HAP-1 (cell line): ENCODE data around the gene KRT25.
"Not testable (repeated sequence)": the region's sequence is repeated elsewhere in the genome, so short reads cannot be mapped to it uniquely, and the experiment has no call there.

Experiments
- DNase-seq, 2 experiments: peaks; one replicate each; pipeline ENCODE4 v3.0.0-alpha.2; 2016 to 2020; ENCODE audit warnings: low spot score in 2 of 2
- H3K27me3 ChIP-seq: fragments of 250-450 bp; sonication (Bioruptor Pico); 2 replicates; pipeline ENCODE4 v1.5.1; 2020; ENCODE audit warnings: low read depth, mild to moderate bottlenecking, moderate library complexity
- H3K36me3 ChIP-seq: fragments of 250-450 bp; sonication (Bioruptor Pico); replicated peaks from 2 replicates; pipeline ENCODE4 v1.5.1; 2020; ENCODE audit warnings: mild to moderate bottlenecking
- H3K4me1 ChIP-seq: fragments of 250-450 bp; sonication (Bioruptor Pico); 2 replicates; pipeline ENCODE4 v1.5.1; 2020; ENCODE audit warnings: mild to moderate bottlenecking
- H3K4me3 ChIP-seq: fragments of 250-450 bp; sonication (Bioruptor Pico); 2 replicates; pipeline ENCODE4 v1.5.1; 2020; ENCODE audit warnings: mild to moderate bottlenecking, moderate library complexity
- H3K9me3 ChIP-seq: fragments of 250-450 bp; sonication (Bioruptor Pico); 2 replicates; pipeline ENCODE4 v1.5.1; 2020; ENCODE audit warnings: mild to moderate bottlenecking, moderate library complexity
- in situ Hi-C: fragments of 300-500 bp; cut with MboI; formaldehyde crosslinking; loops from 3 replicates; pipeline ENCODE4 v1.14.3; 2020; ENCODE audit warnings: low sequenced_read_pairs, inconsistent platforms, mixed read lengths

Gene KRT25

GRCh38 chr17:40778461-40778860 lies 23.3 kb upstream of the KRT25 start:
- DNase-seq, result no peak
- H3K27me3 ChIP-seq, result peaks cover 35% of the 10 kb centered on the region
- in situ Hi-C loops, result no loop called here
- no peak overlapping the region for H3K4me3 ChIP-seq
- no peaks in the 10 kb centered on the region for H3K4me1 ChIP-seq
- no peaks in the 10 kb centered on the region for H3K36me3 ChIP-seq
- H3K9me3 ChIP-seq, result no peaks in the 10 kb centered on the region

DNA sequence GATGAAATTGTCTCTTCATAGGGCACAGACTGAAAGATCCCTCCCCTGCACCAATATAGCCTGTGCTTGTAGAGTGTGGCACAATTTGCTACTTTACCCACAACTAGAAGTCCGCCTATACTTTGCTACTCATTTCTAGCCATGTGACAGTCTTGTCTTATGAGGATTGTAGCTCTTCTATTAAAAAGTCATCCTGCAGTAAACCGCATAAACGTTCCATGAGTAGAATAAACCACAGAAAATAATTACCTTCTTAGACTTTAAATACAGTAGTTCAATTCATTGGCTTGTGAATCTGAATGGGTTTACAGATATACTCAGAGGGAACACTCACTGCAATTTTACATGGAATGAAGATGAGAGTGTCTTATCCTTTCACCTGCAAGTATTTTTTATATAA lies 22.8 kb upstream of the KRT25 start:
- Histone ChIP-seq H3K9me3 (no peaks in the 10 kb centered on the region), H3K36me3 (no peaks in the 10 kb centered on the region), H3K4me3 (no peak overlapping the region), H3K27me3 (peaks cover 38% of the 10 kb centered on the region), H3K4me1 (no peaks in the 10 kb centered on the region)
- no peak for DNase-seq
- in situ Hi-C loops, result no loop called here

DNA sequence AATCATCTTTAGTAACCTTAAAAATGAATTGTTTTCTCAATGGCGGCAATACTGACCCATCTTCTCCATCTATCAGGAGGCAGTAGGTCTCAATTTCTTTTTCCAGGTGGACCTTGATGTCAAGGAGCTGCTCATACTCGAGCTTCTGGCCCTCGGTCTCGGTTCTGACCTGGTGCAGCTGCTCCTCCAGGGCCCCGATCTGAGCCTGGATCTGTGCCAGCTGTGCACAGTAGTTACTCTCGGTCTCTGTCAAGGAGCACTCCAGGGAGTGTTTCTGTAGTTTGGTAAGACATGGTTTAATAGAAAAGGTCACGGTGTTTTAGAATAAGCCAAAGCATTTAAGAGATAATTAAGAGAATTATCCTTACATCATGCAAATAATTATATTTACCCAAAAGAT lies 22.3 kb upstream of the KRT25 start:
- H3K27me3 ChIP-seq, result peaks cover 38% of the 10 kb centered on the region
- in situ Hi-C loops, result no loop called here
- no peaks in the 10 kb centered on the region for H3K4me1 ChIP-seq
- no peaks in the 10 kb centered on the region for H3K36me3 ChIP-seq
- no peaks in the 10 kb centered on the region for H3K9me3 ChIP-seq
- peak in 1 of 2 experiments; percentile 12 for DNase-seq
- H3K4me3 ChIP-seq, result no peak overlapping the region

GRCh38 chr17:40775945-40776344 lies 20.8 kb upstream of the KRT25 start:
- Histone ChIP-seq H3K9me3 (no peaks in the 10 kb centered on the region), H3K4me1 (no peaks in the 10 kb centered on the region), H3K4me3 (no peak overlapping the region), H3K36me3 (no peaks in the 10 kb centered on the region), H3K27me3 (peaks cover 50% of the 10 kb centered on the region)
- DNase-seq, result no peak
- in situ Hi-C loops, result no loop called here

- Histone ChIP-seq H3K4me1 (no peaks in the 10 kb centered on the region), H3K36me3 (no peaks in the 10 kb centered on the region), H3K27me3 (peaks cover 36% of the 10 kb centered on the region), H3K9me3 (no peaks in the 10 kb centered on the region), H3K4me3 (no peak within 1 kb of the TSS)
- in situ Hi-C loops, result no loop called here
- no peak for DNase-seq
These were observed 17.0 kb upstream of the KRT25 start, which contains the start of gene KRT26 for GRCh38 chr17:40772101-40772500. Gene KRT26 (minus strand): TSS chr17:40772201. CDS start chr17:40772113, 88 bp downstream.

GRCh38 chr17:40765657-40766056 lies 10.5 kb upstream of the KRT25 start:
- DNase-seq, result no peak
- Histone ChIP-seq H3K4me1 (no peaks in the 10 kb centered on the region), H3K27me3 (peaks cover 6% of the 10 kb centered on the region; the same call in 1 of the 2 replicates), H3K9me3 (no peaks in the 10 kb centered on the region), H3K4me3 (no peak overlapping the region), H3K36me3 (no peaks in the 10 kb centered on the region)
- in situ Hi-C loops, result no loop called here

GRCh38 chr17:40763752-40764151 lies 8.6 kb upstream of the KRT25 start:
- DNase-seq, result no peak
- H3K27me3 ChIP-seq, result no peaks in the 10 kb centered on the region
- H3K4me3 ChIP-seq, result no peak overlapping the region
- H3K36me3 ChIP-seq, result no peaks in the 10 kb centered on the region
- in situ Hi-C loops, result no loop called here
- H3K9me3 ChIP-seq, result no peaks in the 10 kb centered on the region
- no peaks in the 10 kb centered on the region for H3K4me1 ChIP-seq

- DNase-seq, result no peak
- no peak overlapping the region for H3K4me3 ChIP-seq
- in situ Hi-C loops, result no loop called here
- H3K4me1 ChIP-seq, result no peaks in the 10 kb centered on the region
- no peaks in the 10 kb centered on the region for H3K36me3 ChIP-seq
- H3K9me3 ChIP-seq, result no peaks in the 10 kb centered on the region
- no peaks in the 10 kb centered on the region for H3K27me3 ChIP-seq
These were observed 5.2 kb upstream of the KRT25 start for GRCh38 chr17:40760105-40761016.

- Histone ChIP-seq H3K36me3 (no peaks in the 10 kb centered on the region), H3K9me3 (no peaks in the 10 kb centered on the region), H3K4me1 (no peaks in the 10 kb centered on the region), H3K27me3 (peaks cover 7% of the 10 kb centered on the region; the same call in 1 of the 2 replicates), H3K4me3 (no peak overlapping the region)
- in situ Hi-C loops, result no loop called here
- DNase-seq, result no peak
These were observed 1.3 kb downstream of the KRT25 start for GRCh38 chr17:40753804-40754203.

DNA sequence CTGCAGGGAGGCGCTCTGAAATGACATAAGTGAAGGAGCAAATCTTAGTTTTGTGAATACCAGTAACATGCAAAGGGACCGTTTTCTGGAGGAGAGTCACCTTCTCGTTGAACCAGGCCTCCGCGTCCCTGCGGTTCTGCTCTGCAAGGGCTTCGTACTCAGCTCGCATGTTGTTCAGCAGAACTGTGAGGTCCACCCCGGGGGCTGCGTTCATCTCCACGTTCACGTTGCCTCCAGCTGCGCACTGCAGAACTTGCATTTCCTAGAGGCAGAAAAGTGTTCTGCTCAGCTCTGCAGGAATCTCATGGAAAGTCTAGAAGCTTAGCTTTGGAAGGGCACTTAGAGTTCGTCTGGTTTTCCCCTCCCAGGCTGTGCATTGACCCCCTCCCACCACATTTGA lies 4.1 kb downstream of the KRT25 start:
- no peaks in the 10 kb centered on the region for H3K36me3 ChIP-seq
- in situ Hi-C loops, result no loop called here
- H3K27me3 ChIP-seq, result peaks cover 7% of the 10 kb centered on the region; the same call in 1 of the 2 replicates
- H3K9me3 ChIP-seq, result no peaks in the 10 kb centered on the region
- H3K4me1 ChIP-seq, result no peaks in the 10 kb centered on the region
- H3K4me3 ChIP-seq, result no peak overlapping the region
- no peak for DNase-seq

GRCh38 chr17:40750391-40750790 lies 4.7 kb downstream of the KRT25 start:
- peaks cover 7% of the 10 kb centered on the region; the same call in 1 of the 2 replicates for H3K27me3 ChIP-seq
- H3K9me3 ChIP-seq, result no peaks in the 10 kb centered on the region
- DNase-seq, result no peak
- no peaks in the 10 kb centered on the region for H3K36me3 ChIP-seq
- no peak overlapping the region for H3K4me3 ChIP-seq
- H3K4me1 ChIP-seq, result no peaks in the 10 kb centered on the region
- in situ Hi-C loops, result no loop called here

GRCh38 chr17:40748666-40749065 lies 6.5 kb downstream of the KRT25 start:
- H3K4me3 ChIP-seq, in situ Hi-C loops: not testable (repeated sequence)

DNA sequence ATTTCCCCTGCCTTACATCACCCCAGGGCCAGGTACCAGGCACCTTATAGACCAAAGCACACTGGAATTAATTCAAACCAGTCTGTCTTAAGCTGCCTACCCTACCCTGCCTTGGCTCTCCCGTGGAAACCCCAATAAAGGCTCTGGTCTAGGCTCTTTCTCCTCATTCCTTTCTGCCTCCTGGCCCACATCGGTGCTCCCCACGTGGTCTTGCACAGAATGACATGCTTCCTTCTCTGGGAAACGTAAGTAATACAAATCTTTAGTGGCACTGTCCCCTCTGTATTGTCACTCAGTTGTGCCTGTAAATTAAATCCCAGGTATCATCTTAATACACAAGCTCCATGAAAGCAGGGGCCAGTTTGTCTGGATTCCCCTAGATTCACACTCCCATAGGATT lies 16.6 kb downstream of the KRT25 start:
- Histone ChIP-seq H3K36me3 (no peaks in the 10 kb centered on the region), H3K4me1 (no peaks in the 10 kb centered on the region), H3K27me3 (peaks cover 16% of the 10 kb centered on the region), H3K9me3 (no peaks in the 10 kb centered on the region), H3K4me3 (no peak overlapping the region)
- DNase-seq, result no peak
- in situ Hi-C loops, result no loop called here

More at GRCh38 chr17:40748666-40749065, 6.5 kb downstream of the KRT25 start:
- not testable (repeated sequence) for DNase-seq, H3K4me1 ChIP-seq, H3K27me3 ChIP-seq, H3K36me3 ChIP-seq, H3K9me3 ChIP-seq

DNA sequence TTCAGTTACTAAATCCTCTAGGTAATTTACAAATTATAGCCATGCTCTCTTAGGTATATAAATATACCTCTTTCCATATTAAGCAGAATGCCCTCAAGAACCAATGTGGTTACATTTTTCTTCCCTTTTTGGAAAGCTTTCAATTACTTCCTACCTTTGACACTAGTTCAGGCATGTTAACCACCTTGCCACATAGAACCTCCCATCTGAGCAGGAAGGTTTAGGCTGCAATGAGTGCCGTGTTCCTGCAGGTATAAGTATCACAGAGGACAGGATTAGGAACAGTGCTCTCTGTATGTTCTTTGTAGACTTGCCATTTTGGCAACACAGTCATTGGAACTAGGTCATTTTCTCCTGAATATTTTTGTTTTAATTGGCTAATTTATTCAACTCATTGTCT lies 20.1 kb downstream of the KRT25 start:
- Histone ChIP-seq H3K36me3 (no peaks in the 10 kb centered on the region), H3K9me3 (no peaks in the 10 kb centered on the region), H3K4me3 (no peak overlapping the region), H3K27me3 (peaks cover 28% of the 10 kb centered on the region), H3K4me1 (no peaks in the 10 kb centered on the region)
- DNase-seq, result no peak
- in situ Hi-C loops, result no loop called here
